B cell (primary cell): ENCODE results near the gene CFAP65.

Experiments used
- CTCF ChIP-seq: fragments of 200-600 bp; IDR thresholded peaks from one replicate; pipeline ENCODE4 v1.8.0; 2022; ENCODE audit warnings: antibody characterized with exemption, mild to moderate bottlenecking
- EZH2 ChIP-seq: IDR thresholded peaks from 2 replicates; pipeline ENCODE4 v1.6.1; 2012; ENCODE audit warnings: borderline replicate concordance, low read depth, mild to moderate bottlenecking, moderate library complexity, low read length; ENCODE audit not compliant: insufficient read depth, poor library complexity, severe bottlenecking

DNA sequence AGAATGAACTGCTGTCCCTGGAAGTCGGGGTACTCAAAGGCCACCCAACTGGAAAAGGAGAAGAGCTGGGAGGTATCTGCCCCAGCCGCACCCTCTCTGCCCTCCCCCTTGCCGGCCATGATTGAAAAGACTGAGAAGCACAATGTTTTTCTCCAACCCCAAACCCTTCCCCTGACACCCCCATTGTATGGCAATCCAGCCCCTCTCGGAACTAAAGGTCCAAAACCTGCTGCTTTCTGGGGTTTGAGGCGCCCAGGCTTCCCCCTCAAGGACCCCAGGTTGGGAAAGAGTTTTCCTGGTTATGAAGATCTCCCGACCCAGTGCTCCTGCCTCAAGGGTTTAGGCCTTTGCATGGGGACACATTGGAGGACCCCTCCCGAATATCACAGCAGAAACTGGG lies 49.1 kb downstream of the CFAP65 start:
- TF ChIP-seq CTCF (no peak), EZH2 (peak; percentile 45)
